HCT116 (cell line): ENCODE data around the gene RGS8. TPM values are rescaled to one million over a fixed set of nuclear protein-coding genes. Genes with fewer than 3 reads are reported as not detected.

ENCODE experiments used
- ATAC-seq: fragments of 200-7000 bp; cut with Tn5 transposase; 2 replicates; pipeline ENCODE4 v1.9.1; 2020; ENCODE audit warnings: mild to moderate bottlenecking, moderate library complexity
- BruUV-seq: library from RNA; stranded (reverse); fragments of 400-500 nt; replicated peaks from 2 replicates; lab custom pipeline; 2021; lab: Mats Ljungman, UMichigan
- CTCF ChIA-PET: fragments of 300-600 bp; sonication (Branson Sonifier 250); formaldehyde crosslinking; loops from one replicate; lab custom pipeline; 2021; ENCODE audit warnings: antibody characterized with exemption; lab: Charles Lee
- POLR2A ChIA-PET: fragments of 300-600, 350-600 bp; sonication (Branson Sonifier 250); formaldehyde crosslinking; loops from one replicate; lab custom pipeline; 2021; ENCODE audit warnings: antibody characterized with exemption; lab: Charles Lee
- RAD21 ChIA-PET, 2 experiments: fragments of 300-600 bp; sonication (Branson Sonifier 250); formaldehyde crosslinking; loops; one replicate each; lab custom pipeline; 2023; ENCODE audit warnings: low total read pairs in 2 of 2; ENCODE audit not compliant: uncharacterized antibody in 2 of 2, unreplicated experiment in 2 of 2, low non-redundant PET in 1 of 2; lab: Charles Lee
- DNase-seq: peaks from one replicate; pipeline ENCODE4 v3.0.0-alpha.2; 2010; ENCODE audit warnings: low read depth, low spot score
- H2AFZ ChIP-seq: fragments of 200-600 bp; shearing (Covaris generic), sonication (generic); 2 replicates; pipeline ENCODE4 v1.6.1; 2017; ENCODE audit warnings: low read depth, mixed run types, mixed read lengths, antibody characterized with exemption, low read length; ENCODE audit not compliant: poor library complexity, severe bottlenecking
- H3K27ac ChIP-seq: 2 replicates; pipeline ENCODE4 v1.5.1; 2012; ENCODE audit warnings: low read depth, low read length
- H3K27me3 ChIP-seq: fragments of 200-600 bp; sonication (generic); 2 replicates; pipeline ENCODE4 v1.6.1; 2016; ENCODE audit warnings: mixed run types, low read length, mixed read lengths; ENCODE audit not compliant: insufficient read depth
- H3K36me3 ChIP-seq, 2 experiments: fragments of 200-500 bp in 1 of 2; fragments of 200-600 bp in 1 of 2; sonication (Bioruptor generic) in 1 of 2; sonication (generic) in 1 of 2; 2 replicates each; pipeline versions ENCODE4 v1.5.1 to v1.6.1; 2014 to 2016; ENCODE audit warnings: low read length in 2 of 2, inconsistent platforms in 1 of 2, mixed read lengths in 1 of 2, mixed run types in 1 of 2; ENCODE audit not compliant: insufficient read depth in 2 of 2, control insufficient read depth in 1 of 2
- H3K4me1 ChIP-seq, 2 experiments: fragments of 200-600 bp in 1 of 2; sonication (generic) in 1 of 2; 2 replicates each; pipeline versions ENCODE4 v1.5.1 to v1.6.1; 2012 to 2017; ENCODE audit warnings: low read length in 2 of 2, inconsistent platforms in 1 of 2, mild to moderate bottlenecking in 1 of 2, mixed read lengths in 1 of 2, mixed run types in 1 of 2, moderate library complexity in 1 of 2; ENCODE audit not compliant: insufficient read depth in 2 of 2, control insufficient read depth in 1 of 2
- H3K4me2 ChIP-seq: fragments of 200-600 bp; sonication (generic); 2 replicates; pipeline ENCODE4 v1.6.1; 2017; ENCODE audit warnings: mixed run types, low read length, mixed read lengths
- H3K4me3 ChIP-seq, 2 experiments: fragments of 200-600 bp in 1 of 2; sonication (generic) in 1 of 2; replicated peaks in 1 of 2; 2 replicates each; pipeline ENCODE4 v1.5.1; 2011 to 2016; ENCODE audit warnings: low read length in 2 of 2, control low read depth in 1 of 2, low read depth in 1 of 2, mild to moderate bottlenecking in 1 of 2, mixed read lengths in 1 of 2, mixed run types in 1 of 2
- H3K79me2 ChIP-seq: fragments of 200-600 bp; sonication (generic); 2 replicates; pipeline ENCODE4 v1.6.1; 2017; ENCODE audit warnings: mild to moderate bottlenecking, mixed run types, low read length, moderate library complexity, mixed read lengths; ENCODE audit not compliant: insufficient read depth
- H3K9ac ChIP-seq: fragments of 200-600 bp; sonication (generic); 2 replicates; pipeline ENCODE4 v1.6.1; 2016; ENCODE audit warnings: low read length, mixed read lengths
- H3K9me2 ChIP-seq: fragments of 200-600 bp; sonication (generic), shearing (Covaris generic); 2 replicates; pipeline ENCODE4 v1.6.1; 2017; ENCODE audit warnings: mixed run types, mild to moderate bottlenecking, moderate library complexity; ENCODE audit not compliant: insufficient read depth
- H3K9me3 ChIP-seq, 2 experiments: fragments of 200-500 bp in 1 of 2; fragments of 200-600 bp in 1 of 2; sonication (Bioruptor generic) in 1 of 2; sonication (generic) in 1 of 2; 2 replicates each; pipeline ENCODE4 v1.6.1; 2014 to 2017; ENCODE audit warnings: low read length in 2 of 2, mixed read lengths in 2 of 2, inconsistent platforms in 1 of 2, low read depth in 1 of 2, mild to moderate bottlenecking in 1 of 2, mixed run types in 1 of 2, moderate library complexity in 1 of 2; ENCODE audit not compliant: control insufficient read depth in 1 of 2, insufficient read depth in 1 of 2
- H4K20me1 ChIP-seq: fragments of 200-600 bp; sonication (generic), shearing (Covaris generic); 2 replicates; pipeline ENCODE4 v1.6.1; 2017; ENCODE audit warnings: mixed run types, mild to moderate bottlenecking, moderate library complexity; ENCODE audit not compliant: insufficient read depth
- CBX3 ChIP-seq: IDR thresholded peaks from 2 replicates; pipeline ENCODE4 v1.6.1; 2012; ENCODE audit warnings: low read depth
- CTCF ChIP-seq, 3 experiments: fragments of 200-600 bp in 1 of 3; sonication (generic) in 1 of 3; IDR thresholded peaks in 2 of 3; conservative IDR thresholded peaks in 1 of 3; 2 replicates each; pipeline ENCODE4 v1.5.1; 2012 to 2017; ENCODE audit warnings: low read depth in 2 of 3, low read length in 2 of 3, antibody characterized with exemption in 1 of 3, borderline replicate concordance in 1 of 3, control low read depth in 1 of 3, mild to moderate bottlenecking in 1 of 3, mixed read lengths in 1 of 3, mixed run types in 1 of 3, moderate library complexity in 1 of 3; ENCODE audit not compliant: insufficient read depth in 1 of 3
- EZH2 ChIP-seq: fragments of 200-600 bp; sonication (generic); IDR thresholded peaks from 2 replicates; pipeline ENCODE4 v1.6.1; 2017; ENCODE audit warnings: antibody characterized with exemption, mixed run types
- MAX ChIP-seq: IDR thresholded peaks from 2 replicates; pipeline ENCODE4 v1.6.1; 2012
- POLR2AphosphoS5 ChIP-seq: IDR thresholded peaks from 2 replicates; pipeline ENCODE4 v1.6.1; 2011; ENCODE audit warnings: mild to moderate bottlenecking, low read depth, low read length, moderate library complexity
- SP1 ChIP-seq: IDR thresholded peaks from 2 replicates; pipeline ENCODE4 v1.6.1; 2012; ENCODE audit warnings: low read depth
- YY1 ChIP-seq: IDR thresholded peaks from 2 replicates; pipeline ENCODE4 v1.6.1; 2011; ENCODE audit warnings: low read length, low read depth, moderate library complexity, mild to moderate bottlenecking; ENCODE audit not compliant: insufficient replicate concordance; ENCODE audit errors: extremely low read depth
- intact Hi-C: fragments of 100-400 bp; cut with micrococcal nuclease; formaldehyde crosslinking; loops from 2 replicates; pipeline ENCODE4 v1.10.0; 2022
- total RNA-seq: library from RNA; stranded (reverse); gene quantifications from one replicate; pipeline ENCODE4 v1.2.1, GENCODE V29; 2021; ENCODE audit not compliant: unreplicated experiment

The RGS8 gene
- total RNA-seq, 1 experiment from 2014 or later, result not detected

GRCh38 chr1:182687361-182687760 lies 3.0 kb upstream of the RGS8 start:
- no TSS peak for BruUV-seq
- CTCF ChIA-PET, result no interaction called here
- Histone ChIP-seq H3K79me2 (no peaks in the 10 kb centered on the region), H2AFZ (no peak overlapping the region), H3K9me2 (no peaks in the 10 kb centered on the region), H3K27me3 (no peaks in the 10 kb centered on the region), H3K4me1 (peaks cover 8 to 13% of the 10 kb centered on the region in 2 experiments; a peak in 2 of 4 replicates), H3K36me3 (no peaks in the 10 kb centered on the region), H4K20me1 (no peaks in the 10 kb centered on the region), H3K9me3 (0 out of 4 replicates have a peak, but pooled peaks cover 0 to 3% of the 10 kb centered on the region in 2 experiments), H3K27ac (no peak overlapping the region), H3K4me3 (no peak overlapping the region), H3K4me2 (peak overlapping the region; percentile 4), H3K9ac (no peak overlapping the region)
- peak; percentile 10 for DNase-seq
- intact Hi-C loops, result no loop called here
- peak; percentile 38; the same call in 1 of the 2 replicates for ATAC-seq
- no peak for TF ChIP-seq POLR2AphosphoS5
- 0 out of 2 replicates have a peak, but pooled peaks have one; percentile 60 for TF ChIP-seq CBX3
- no peak for TF ChIP-seq EZH2
- no peak for TF ChIP-seq CTCF (IDR thresholded peaks at IDR 0.05 in 2 of 3, conservative IDR thresholded peaks at IDR 0.05 in 1 of 3; ENCODE audit: borderline replicate concordance in 1 of 3, insufficient read depth in 1 of 3, low read depth in 2 of 3, low read length in 2 of 3)
- TF ChIP-seq SP1, result peak; percentile 56
- TF ChIP-seq MAX, result peak; percentile 72
- no peak for TF ChIP-seq YY1
- POLR2A ChIA-PET, result no interaction called here
- RAD21 ChIA-PET, result no interaction called here
